ENCODE results near the gene ABHD12.
"Not testable (repeated sequence)": the region's sequence is repeated elsewhere in the genome, so short reads cannot be mapped to it uniquely, and the experiment has no call there.

ABHD12 gene

GRCh38 chr20:25318471-25319240 is 72.0 kb downstream of the ABHD12 start:
- Histone ChIP-seq H3K27ac (ENCODE audit: low read length) (peak overlapping the region; percentile 16), H3K36me3 (ENCODE audit: control insufficient read depth in 1 of 2, insufficient read depth in 2 of 2, low read length in 2 of 2) (peaks cover 6 to 16% of the 10 kb centered on the region in 2 donors), H3K9me3 (ENCODE audit: control insufficient read depth in 1 of 2, low read length in 2 of 2) (no peaks in the 10 kb centered on the region), H3K4me1 (ENCODE audit: control insufficient read depth in 1 of 2, insufficient read depth in 2 of 2, low read length in 2 of 2) (peaks cover under 1 to 4% of the 10 kb centered on the region in 2 donors), H3K4me3 (ENCODE audit: low read depth in 1 of 2, low read length in 2 of 2) (no peak overlapping the region), H3K27me3 (ENCODE audit: low read depth, low read length) (no peaks in the 10 kb centered on the region)

DNA sequence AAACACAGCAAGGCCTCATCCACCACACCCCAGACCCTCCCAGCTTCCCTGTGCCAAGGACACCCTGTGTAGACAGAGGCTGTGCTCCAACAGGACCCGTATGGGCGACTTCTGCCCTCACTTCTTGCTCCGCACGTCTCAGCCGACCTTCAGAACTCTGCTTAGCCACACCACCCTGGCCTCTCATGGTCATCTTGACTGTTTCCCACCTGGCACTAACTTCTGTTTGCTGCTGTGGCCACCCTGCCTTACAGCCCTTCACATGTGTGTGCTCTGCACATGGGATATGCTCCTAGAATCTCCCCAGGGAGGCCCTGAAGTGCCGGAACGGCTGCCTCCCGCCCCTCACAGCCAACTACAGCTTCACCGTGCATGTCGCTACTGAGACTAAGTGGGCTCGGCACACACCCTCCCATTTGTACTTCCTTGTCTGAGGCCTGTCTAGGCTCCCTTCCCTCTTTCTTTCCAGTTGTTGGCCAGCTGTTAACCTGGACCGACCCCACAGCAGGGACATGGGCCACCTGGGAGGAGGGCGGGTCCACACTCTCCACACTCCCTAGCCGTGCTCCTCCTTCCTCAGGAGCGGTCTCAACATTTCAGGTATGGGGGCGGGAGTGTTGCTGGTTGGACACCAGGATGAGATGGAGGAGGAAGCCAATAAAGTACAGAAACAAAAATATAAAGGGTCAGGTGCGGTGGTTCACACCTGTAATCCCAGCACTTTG is 73.1 kb downstream of the ABHD12 start:
- no peaks in the 10 kb centered on the region for H3K9me3 ChIP-seq (ENCODE audit: control insufficient read depth in 1 of 2, low read length in 2 of 2)
- H3K27ac ChIP-seq (ENCODE audit: low read length): no peak overlapping the region
- H3K4me3 ChIP-seq (ENCODE audit: low read depth in 1 of 2, low read length in 2 of 2): no peak overlapping the region
- no peaks in the 10 kb centered on the region for H3K27me3 ChIP-seq (ENCODE audit: low read depth, low read length)
- H3K36me3 ChIP-seq (ENCODE audit: control insufficient read depth in 1 of 2, insufficient read depth in 2 of 2, low read length in 2 of 2): peaks cover 6 to 16% of the 10 kb centered on the region in 2 donors
- H3K4me1 ChIP-seq (ENCODE audit: control insufficient read depth in 1 of 2, insufficient read depth in 2 of 2, low read length in 2 of 2): peaks cover 0 to 4% of the 10 kb centered on the region in 2 donors

DNA sequence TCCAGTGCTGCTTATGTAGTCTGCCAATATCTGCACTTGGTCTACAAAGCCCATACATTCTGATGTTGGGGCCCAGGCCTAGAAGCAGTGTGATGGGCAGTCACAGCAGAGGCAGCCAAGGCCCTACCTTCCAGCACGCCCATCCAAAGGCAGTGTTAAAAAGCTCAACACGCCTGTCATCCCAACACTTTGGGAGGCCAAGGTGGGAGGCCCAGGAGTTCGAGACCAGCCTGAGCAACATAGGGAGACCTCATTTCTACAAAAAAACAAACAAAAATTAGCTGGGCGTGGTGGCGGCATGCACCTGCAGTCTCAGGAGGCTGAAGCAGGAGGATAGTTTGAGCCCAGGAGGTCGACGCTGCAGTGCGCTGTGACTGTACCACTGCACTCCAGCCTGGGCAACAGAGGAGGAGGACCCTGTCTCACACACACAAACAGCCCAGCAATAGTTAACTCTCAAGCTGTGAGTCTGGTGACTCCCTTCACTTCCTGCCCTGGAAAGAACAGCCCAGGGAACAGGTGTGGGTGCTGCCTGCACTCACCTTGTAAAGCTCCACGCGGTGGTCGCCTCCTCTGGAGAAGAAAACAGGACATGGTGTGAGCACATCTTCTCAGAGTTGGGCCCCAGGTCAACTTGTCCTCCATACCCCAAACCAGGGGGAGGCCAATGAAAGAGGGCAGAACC is 74.0 kb downstream of the ABHD12 start:
- Histone ChIP-seq H3K27ac (ENCODE audit: low read length) (no peak overlapping the region), H3K9me3 (ENCODE audit: control insufficient read depth in 1 of 2, low read length in 2 of 2) (no peaks in the 10 kb centered on the region), H3K36me3 (ENCODE audit: control insufficient read depth in 1 of 2, insufficient read depth in 2 of 2, low read length in 2 of 2) (peaks cover 2 to 12% of the 10 kb centered on the region in 2 donors), H3K4me3 (ENCODE audit: low read depth in 1 of 2, low read length in 2 of 2) (no peak overlapping the region), H3K27me3 (ENCODE audit: low read depth, low read length) (no peaks in the 10 kb centered on the region), H3K4me1 (ENCODE audit: control insufficient read depth in 1 of 2, insufficient read depth in 2 of 2, low read length in 2 of 2) (peaks cover 0 to 4% of the 10 kb centered on the region in 2 donors)

- H3K27me3 ChIP-seq (ENCODE audit: low read depth, low read length): no peaks in the 10 kb centered on the region
- no peak overlapping the region for H3K27ac ChIP-seq (ENCODE audit: low read length)
- no peaks in the 10 kb centered on the region for H3K9me3 ChIP-seq (ENCODE audit: control insufficient read depth in 1 of 2, low read length in 2 of 2)
- peaks cover 8 to 15% of the 10 kb centered on the region in 2 donors for H3K4me1 ChIP-seq (ENCODE audit: control insufficient read depth in 1 of 2, insufficient read depth in 2 of 2, low read length in 2 of 2)
- no peak overlapping the region for H3K4me3 ChIP-seq (ENCODE audit: low read depth in 1 of 2, low read length in 2 of 2)
- H3K36me3 ChIP-seq (ENCODE audit: control insufficient read depth in 1 of 2, insufficient read depth in 2 of 2, low read length in 2 of 2): peaks cover 0 to 7% of the 10 kb centered on the region in 2 donors
These were observed 75.0 kb downstream of the ABHD12 start for GRCh38 chr20:25315418-25316210.

- peaks cover 16 to 23% of the 10 kb centered on the region in 2 donors for H3K4me1 ChIP-seq (ENCODE audit: control insufficient read depth in 1 of 2, insufficient read depth in 2 of 2, low read length in 2 of 2)
- H3K27me3 ChIP-seq (ENCODE audit: low read depth, low read length): no peaks in the 10 kb centered on the region
- H3K4me3 ChIP-seq (ENCODE audit: low read depth in 1 of 2, low read length in 2 of 2): no peak overlapping the region
- no peak overlapping the region for H3K27ac ChIP-seq (ENCODE audit: low read length)
- H3K36me3 ChIP-seq (ENCODE audit: control insufficient read depth in 1 of 2, insufficient read depth in 2 of 2, low read length in 2 of 2): peaks cover 0 to 7% of the 10 kb centered on the region in 2 donors
- H3K9me3 ChIP-seq (ENCODE audit: control insufficient read depth in 1 of 2, low read length in 2 of 2): no peaks in the 10 kb centered on the region
These were observed 75.9 kb downstream of the ABHD12 start for GRCh38 chr20:25314497-25315417.

DNA sequence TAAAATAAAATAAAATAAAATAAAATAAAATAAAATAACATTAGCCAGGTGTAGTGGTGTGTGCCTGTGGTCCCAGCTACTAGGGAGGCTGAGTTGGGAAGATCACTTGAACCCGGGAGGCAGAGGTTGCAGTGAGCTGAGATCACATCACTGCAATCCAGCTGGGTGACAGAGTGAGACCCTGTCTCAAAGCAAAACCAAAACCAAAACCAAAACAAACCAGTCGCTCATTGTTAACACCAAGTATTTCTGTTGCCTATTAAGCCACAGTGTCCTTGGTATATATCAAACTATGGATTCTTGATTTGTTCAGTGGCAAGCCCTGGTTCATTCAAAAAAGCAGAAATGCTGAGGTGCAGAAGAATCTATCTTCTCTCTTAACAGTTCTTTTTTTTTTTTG is 77.0 kb downstream of the ABHD12 start:
- H3K4me3 ChIP-seq (ENCODE audit: low read depth in 1 of 2, low read length in 2 of 2): no peak overlapping the region
- no peak overlapping the region for H3K27ac ChIP-seq (ENCODE audit: low read length)
- no peaks in the 10 kb centered on the region for H3K27me3 ChIP-seq (ENCODE audit: low read depth, low read length)

DNA sequence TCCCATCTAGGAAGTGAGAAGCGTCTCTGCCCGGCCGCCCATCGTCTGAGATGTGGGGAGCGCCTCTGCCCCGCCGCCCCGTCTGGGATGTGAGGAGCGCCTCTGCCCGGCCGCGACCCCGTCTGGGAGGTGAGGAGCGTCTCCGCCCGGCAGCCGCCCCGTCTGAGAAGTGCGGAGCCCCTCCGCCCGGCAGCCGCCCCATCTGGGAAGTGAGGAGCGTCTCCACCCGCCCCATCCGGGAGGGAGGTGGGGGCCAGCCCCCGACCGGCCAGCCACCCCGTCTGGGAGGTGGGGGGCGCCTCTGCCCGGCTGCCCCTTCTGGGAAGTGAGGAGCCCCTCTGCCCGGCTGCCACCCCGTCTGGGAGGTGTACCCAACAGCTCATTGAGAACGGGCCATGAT is 77.9 kb downstream of the ABHD12 start:
- not testable (repeated sequence) for H3K27me3 ChIP-seq (ENCODE audit: low read depth, low read length); H3K4me3 ChIP-seq (ENCODE audit: low read depth in 1 of 2, low read length in 2 of 2); H3K27ac ChIP-seq (ENCODE audit: low read length); H3K9me3 ChIP-seq (ENCODE audit: control insufficient read depth in 1 of 2, low read length in 2 of 2); H3K36me3 ChIP-seq (ENCODE audit: control insufficient read depth in 1 of 2, insufficient read depth in 2 of 2, low read length in 2 of 2)
- H3K4me1 ChIP-seq (ENCODE audit: control insufficient read depth in 1 of 2, insufficient read depth in 2 of 2, low read length in 2 of 2): peaks cover 16 to 26% of the 10 kb centered on the region in 2 donors

More for the DNA sequence above, 77.0 kb downstream of the ABHD12 start:
- no peaks in the 10 kb centered on the region for H3K9me3 ChIP-seq (ENCODE audit: control insufficient read depth in 1 of 2, low read length in 2 of 2)
- H3K36me3 ChIP-seq (ENCODE audit: control insufficient read depth in 1 of 2, insufficient read depth in 2 of 2, low read length in 2 of 2): peaks cover 0 to 7% of the 10 kb centered on the region in 2 donors
- peaks cover 16 to 26% of the 10 kb centered on the region in 2 donors for H3K4me1 ChIP-seq (ENCODE audit: control insufficient read depth in 1 of 2, insufficient read depth in 2 of 2, low read length in 2 of 2)

GRCh38 chr20:25310921-25311728 is 79.5 kb downstream of the ABHD12 start:
- peaks cover 3 to 7% of the 10 kb centered on the region in 2 donors for H3K36me3 ChIP-seq (ENCODE audit: control insufficient read depth in 1 of 2, insufficient read depth in 2 of 2, low read length in 2 of 2)
- no peaks in the 10 kb centered on the region for H3K27me3 ChIP-seq (ENCODE audit: low read depth, low read length)
- no peaks in the 10 kb centered on the region for H3K9me3 ChIP-seq (ENCODE audit: control insufficient read depth in 1 of 2, low read length in 2 of 2)
- peak overlapping the region; percentile 35 to 61 for H3K4me3 ChIP-seq (ENCODE audit: low read depth in 1 of 2, low read length in 2 of 2)
- H3K4me1 ChIP-seq (ENCODE audit: control insufficient read depth in 1 of 2, insufficient read depth in 2 of 2, low read length in 2 of 2): peaks cover 16 to 22% of the 10 kb centered on the region in 2 donors
- H3K27ac ChIP-seq (ENCODE audit: low read length): peak overlapping the region; percentile 90

DNA sequence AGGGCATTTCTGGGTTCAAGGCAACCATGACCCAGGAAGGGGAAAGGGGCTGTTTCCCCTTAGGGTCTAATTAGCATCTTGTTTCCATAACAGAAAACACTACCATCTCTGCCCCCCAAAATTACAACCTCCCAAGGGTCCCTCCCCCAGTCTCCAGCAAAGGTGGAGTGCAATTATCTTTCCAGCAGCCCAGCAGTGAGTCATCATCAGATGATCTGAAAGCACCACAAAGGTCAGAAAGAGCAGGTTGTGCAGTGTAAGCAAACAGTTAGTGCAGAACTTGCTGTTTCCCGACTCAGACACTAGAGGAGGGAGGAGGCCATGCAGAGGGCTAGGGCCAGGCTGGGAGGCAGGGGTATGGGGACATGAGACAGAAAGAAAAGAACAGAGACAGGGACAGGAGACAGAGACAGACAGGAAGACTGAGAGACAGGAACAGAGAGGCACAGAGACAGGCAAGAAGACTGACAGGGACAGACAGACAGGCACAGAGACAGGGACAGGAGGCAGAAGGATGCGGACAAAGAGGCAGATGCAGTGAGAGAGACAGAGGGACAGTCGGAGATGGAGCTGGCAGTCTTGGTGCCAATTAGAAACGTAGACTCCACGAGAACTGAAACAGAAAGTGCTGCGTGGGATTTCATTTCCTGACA is 80.2 kb downstream of the ABHD12 start:
- Histone ChIP-seq H3K27me3 (ENCODE audit: low read depth, low read length) (no peaks in the 10 kb centered on the region), H3K9me3 (ENCODE audit: control insufficient read depth in 1 of 2, low read length in 2 of 2) (no peaks in the 10 kb centered on the region), H3K36me3 (ENCODE audit: control insufficient read depth in 1 of 2, insufficient read depth in 2 of 2, low read length in 2 of 2) (peaks cover 3 to 7% of the 10 kb centered on the region in 2 donors), H3K4me3 (ENCODE audit: low read depth in 1 of 2, low read length in 2 of 2) (peak overlapping the region; percentile 35 to 61), H3K4me1 (ENCODE audit: control insufficient read depth in 1 of 2, insufficient read depth in 2 of 2, low read length in 2 of 2) (peaks cover 16 to 22% of the 10 kb centered on the region in 2 donors), H3K27ac (ENCODE audit: low read length) (peak overlapping the region; percentile 90)
